HepG2 (cell line): ENCODE results near the gene LCN2. TPM values are rescaled to one million over a fixed set of nuclear protein-coding genes. Genes with fewer than 3 reads are reported as not detected.

ENCODE experiments used
- CEBPG ChIP-seq: IDR thresholded peaks from 2 replicates; pipeline ENCODE4 v1.6.1; 2016
- FOXA3 ChIP-seq: IDR thresholded peaks from 2 replicates; pipeline ENCODE4 v1.6.1; 2016; ENCODE audit warnings: missing genetic modification reagents, missing compliant biosample characterization
- HMG20A ChIP-seq: IDR thresholded peaks from 2 replicates; pipeline ENCODE4 v1.6.1; 2016; ENCODE audit warnings: borderline replicate concordance
- MYC ChIP-seq: sonication (generic); formaldehyde crosslinking; IDR thresholded peaks from 2 replicates; pipeline ENCODE4 v1.9.0; 2021; ENCODE audit warnings: missing genetic modification reagents, borderline replicate concordance
- NFYC ChIP-seq: IDR thresholded peaks from 2 replicates; pipeline ENCODE4 v1.6.1; 2016; ENCODE audit warnings: missing genetic modification reagents, missing compliant biosample characterization
- NONO ChIP-seq, 2 experiments: fragments of 450-650 bp in 1 of 2; sonication (generic) in 1 of 2; formaldehyde crosslinking in 1 of 2; IDR thresholded peaks in 1 of 2; conservative IDR thresholded peaks in 1 of 2; 2 replicates each; pipeline versions ENCODE4 v1.6.1 to v1.8.0; 2017 to 2022; ENCODE audit warnings: mild to moderate bottlenecking in 1 of 2, missing genetic modification reagents in 1 of 2, moderate library complexity in 1 of 2
- SMAD9 ChIP-seq: sonication (generic); formaldehyde crosslinking; IDR thresholded peaks from 2 replicates; pipeline ENCODE4 v1.5.1; 2020; ENCODE audit warnings: mild to moderate bottlenecking, missing genetic modification reagents
- ZBTB2 ChIP-seq: sonication (generic); formaldehyde crosslinking; IDR thresholded peaks from 2 replicates; pipeline ENCODE4 v1.8.0; 2022; ENCODE audit warnings: low read depth, missing genetic modification reagents
- ZNF124 ChIP-seq: sonication (generic); formaldehyde crosslinking; IDR thresholded peaks from 2 replicates; pipeline ENCODE4 v1.4.0; 2020; ENCODE audit warnings: missing genetic modification reagents
- ZNF180 ChIP-seq: sonication (generic); formaldehyde crosslinking; IDR thresholded peaks from 2 replicates; pipeline ENCODE4 v1.4.0; 2020; ENCODE audit warnings: low read depth, missing genetic modification reagents, borderline replicate concordance
- ZNF251 ChIP-seq: sonication (generic); formaldehyde crosslinking; IDR thresholded peaks from 2 replicates; pipeline ENCODE4 v1.9.0; 2021; ENCODE audit warnings: mild to moderate bottlenecking, missing genetic modification reagents
- ZNF253 ChIP-seq: sonication (generic); formaldehyde crosslinking; IDR thresholded peaks from 2 replicates; pipeline ENCODE4 v1.8.0; 2022; ENCODE audit warnings: mild to moderate bottlenecking, missing genetic modification reagents, borderline replicate concordance
- ZNF615 ChIP-seq: sonication (generic); formaldehyde crosslinking; IDR thresholded peaks from 2 replicates; pipeline ENCODE4 v1.5.0; 2020; ENCODE audit warnings: mild to moderate bottlenecking, missing genetic modification reagents, borderline replicate concordance
- ZNF660 ChIP-seq: sonication (generic); formaldehyde crosslinking; IDR thresholded peaks from 2 replicates; pipeline ENCODE4 v1.5.1; 2020; ENCODE audit warnings: mild to moderate bottlenecking, low read depth, missing genetic modification reagents, borderline replicate concordance
- ZNF766 ChIP-seq: sonication (generic); formaldehyde crosslinking; IDR thresholded peaks from 2 replicates; pipeline ENCODE4 v1.5.0; 2020; ENCODE audit warnings: missing genetic modification reagents, borderline replicate concordance
- ZNF790 ChIP-seq: sonication (generic); formaldehyde crosslinking; IDR thresholded peaks from 2 replicates; pipeline ENCODE4 v1.8.0; 2022; ENCODE audit warnings: missing genetic modification reagents, mild to moderate bottlenecking, borderline replicate concordance
- ZNF841 ChIP-seq: sonication (generic); formaldehyde crosslinking; IDR thresholded peaks from 2 replicates; pipeline ENCODE4 v1.8.1; 2023; ENCODE audit warnings: missing genetic modification reagents, borderline replicate concordance
- ZNF850 ChIP-seq: sonication (generic); formaldehyde crosslinking; conservative IDR thresholded peaks from 2 replicates; pipeline ENCODE4 v1.9.0; 2021; ENCODE audit warnings: mild to moderate bottlenecking, missing genetic modification reagents
- ZSCAN22 ChIP-seq: sonication (generic); formaldehyde crosslinking; IDR thresholded peaks from 2 replicates; pipeline ENCODE4 v1.4.0; 2020; ENCODE audit warnings: mild to moderate bottlenecking, missing genetic modification reagents
- polyA plus RNA-seq, 8 experiments: library from polyadenylated mRNA; depleted of rRNA in 3 of 8; stranded (reverse) in 7 of 8; unstranded in 1 of 8; fragments of >200 nt; fragmentation: Illumina TruSeq in 4 of 8; extraction: Trizol in 4 of 8; gene quantifications; 2 replicates each; pipeline versions ENCODE4 v1.2.1 to v1.2.3, GENCODE V29; 2011 to 2016; ENCODE audit warnings: low read depth in 4 of 8, missing spikeins in 1 of 8, mixed read lengths in 1 of 8; ENCODE audit not compliant: insufficient read depth in 1 of 8
- total RNA-seq, 5 experiments: library from RNA; depleted of rRNA; stranded (reverse); fragments of >200 nt; fragmentation: Illumina TruSeq; extraction: Trizol; gene quantifications; 2 replicates each; pipeline ENCODE4 v1.2.3, GENCODE V29; 2016; ENCODE audit warnings: low read depth in 1 of 5
- TF ChIP-seq, protein P1 (sequence below): sonication (generic); formaldehyde crosslinking; IDR thresholded peaks from 2 replicates; pipeline ENCODE4 v1.4.0; 2020; ENCODE audit warnings: missing genetic modification reagents
- TF ChIP-seq, protein P2 (sequence below): sonication (generic); formaldehyde crosslinking; conservative IDR thresholded peaks from 2 replicates; pipeline ENCODE4 v1.8.1; 2023; ENCODE audit warnings: missing genetic modification reagents
- TF ChIP-seq, protein P3 (sequence below): sonication (generic); formaldehyde crosslinking; IDR thresholded peaks from 2 replicates; pipeline ENCODE4 v1.5.1; 2020; ENCODE audit warnings: missing genetic modification reagents, mild to moderate bottlenecking, borderline replicate concordance

The LCN2 gene
- total and polyA plus RNA-seq, 2 of the 13 experiments (the other 11 are each of a cell fraction or from before 2014, with no cell fraction given): 0.38 to 1.4 TPM

GRCh38 chr9:128190516-128191405 lies 41.5 kb downstream of the LCN2 start (continued):
- TF ChIP-seq, protein P1, sequence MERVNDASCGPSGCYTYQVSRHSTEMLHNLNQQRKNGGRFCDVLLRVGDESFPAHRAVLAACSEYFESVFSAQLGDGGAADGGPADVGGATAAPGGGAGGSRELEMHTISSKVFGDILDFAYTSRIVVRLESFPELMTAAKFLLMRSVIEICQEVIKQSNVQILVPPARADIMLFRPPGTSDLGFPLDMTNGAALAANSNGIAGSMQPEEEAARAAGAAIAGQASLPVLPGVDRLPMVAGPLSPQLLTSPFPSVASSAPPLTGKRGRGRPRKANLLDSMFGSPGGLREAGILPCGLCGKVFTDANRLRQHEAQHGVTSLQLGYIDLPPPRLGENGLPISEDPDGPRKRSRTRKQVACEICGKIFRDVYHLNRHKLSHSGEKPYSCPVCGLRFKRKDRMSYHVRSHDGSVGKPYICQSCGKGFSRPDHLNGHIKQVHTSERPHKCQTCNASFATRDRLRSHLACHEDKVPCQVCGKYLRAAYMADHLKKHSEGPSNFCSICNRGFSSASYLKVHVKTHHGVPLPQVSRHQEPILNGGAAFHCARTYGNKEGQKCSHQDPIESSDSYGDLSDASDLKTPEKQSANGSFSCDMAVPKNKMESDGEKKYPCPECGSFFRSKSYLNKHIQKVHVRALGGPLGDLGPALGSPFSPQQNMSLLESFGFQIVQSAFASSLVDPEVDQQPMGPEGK (CRISPR knock-in tag): 0 out of 2 replicates have a peak, but pooled peaks have one; percentile 12
- TF ChIP-seq ZNF615 (CRISPR knock-in tag): no peak
- no peak for TF ChIP-seq ZNF124 (CRISPR knock-in tag)
- TF ChIP-seq ZNF253 (CRISPR knock-in tag): no peak
- TF ChIP-seq, protein P2, sequence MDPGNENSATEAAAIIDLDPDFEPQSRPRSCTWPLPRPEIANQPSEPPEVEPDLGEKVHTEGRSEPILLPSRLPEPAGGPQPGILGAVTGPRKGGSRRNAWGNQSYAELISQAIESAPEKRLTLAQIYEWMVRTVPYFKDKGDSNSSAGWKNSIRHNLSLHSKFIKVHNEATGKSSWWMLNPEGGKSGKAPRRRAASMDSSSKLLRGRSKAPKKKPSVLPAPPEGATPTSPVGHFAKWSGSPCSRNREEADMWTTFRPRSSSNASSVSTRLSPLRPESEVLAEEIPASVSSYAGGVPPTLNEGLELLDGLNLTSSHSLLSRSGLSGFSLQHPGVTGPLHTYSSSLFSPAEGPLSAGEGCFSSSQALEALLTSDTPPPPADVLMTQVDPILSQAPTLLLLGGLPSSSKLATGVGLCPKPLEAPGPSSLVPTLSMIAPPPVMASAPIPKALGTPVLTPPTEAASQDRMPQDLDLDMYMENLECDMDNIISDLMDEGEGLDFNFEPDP: no peak
- no peak for TF ChIP-seq MYC
- no peak for TF ChIP-seq NFYC
- TF ChIP-seq SMAD9 (CRISPR knock-in tag): no peak
- TF ChIP-seq HMG20A: no peak
- TF ChIP-seq, protein P3, sequence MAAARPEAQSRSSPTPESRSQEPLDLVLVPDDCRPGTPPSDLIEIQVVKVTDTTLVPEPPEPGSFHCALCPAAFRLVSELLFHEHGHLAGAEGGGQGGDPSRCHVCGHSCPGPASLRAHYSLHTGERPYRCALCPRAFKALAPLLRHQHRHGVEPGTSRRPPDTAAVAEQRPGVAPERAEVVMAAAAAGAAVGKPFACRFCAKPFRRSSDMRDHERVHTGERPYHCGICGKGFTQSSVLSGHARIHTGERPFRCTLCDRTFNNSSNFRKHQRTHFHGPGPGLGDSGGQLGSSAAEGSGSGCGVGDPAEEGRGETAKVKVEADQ (CRISPR knock-in tag): peak; percentile 66; the same call in 1 of the 2 replicates
- 0 out of 2 replicates have a peak, but pooled peaks have one; percentile 17 for TF ChIP-seq ZNF841
- no peak for TF ChIP-seq ZNF850 (CRISPR knock-in tag)
- no peak for TF ChIP-seq NONO (IDR thresholded peaks at IDR 0.05)
- 0 out of 2 replicates have a peak, but pooled peaks have one; percentile 10 for TF ChIP-seq NONO (CRISPR knock-in tag; conservative IDR thresholded peaks at IDR 0.05)
- TF ChIP-seq FOXA3 (CRISPR knock-in tag): no peak
- no peak for TF ChIP-seq CEBPG (CRISPR knock-in tag)
- TF ChIP-seq ZSCAN22 (CRISPR knock-in tag): no peak
- TF ChIP-seq ZNF251 (CRISPR knock-in tag): no peak
- no peak for TF ChIP-seq ZNF660 (CRISPR knock-in tag)
- TF ChIP-seq ZNF180: 0 out of 2 replicates have a peak, but pooled peaks have one; percentile 29
- no peak for TF ChIP-seq ZNF766 (CRISPR knock-in tag)
- TF ChIP-seq ZBTB2 (CRISPR knock-in tag): 0 out of 2 replicates have a peak, but pooled peaks have one; percentile 6
- TF ChIP-seq ZNF790 (CRISPR knock-in tag): no peak
